GM19455 (cell line): Measurements from ENCODE around the gene CFAP61.
"Not testable (repeated sequence)": the region's sequence is repeated elsewhere in the genome, so short reads cannot be mapped to it uniquely, and the experiment has no call there.

Source experiments
- ATAC-seq: cut with Tn5 transposase; IDR thresholded peaks from one replicate; pipeline ENCODE4 v1.9.1; 2021; ENCODE audit not compliant: unreplicated experiment

CFAP61 gene

DNA sequence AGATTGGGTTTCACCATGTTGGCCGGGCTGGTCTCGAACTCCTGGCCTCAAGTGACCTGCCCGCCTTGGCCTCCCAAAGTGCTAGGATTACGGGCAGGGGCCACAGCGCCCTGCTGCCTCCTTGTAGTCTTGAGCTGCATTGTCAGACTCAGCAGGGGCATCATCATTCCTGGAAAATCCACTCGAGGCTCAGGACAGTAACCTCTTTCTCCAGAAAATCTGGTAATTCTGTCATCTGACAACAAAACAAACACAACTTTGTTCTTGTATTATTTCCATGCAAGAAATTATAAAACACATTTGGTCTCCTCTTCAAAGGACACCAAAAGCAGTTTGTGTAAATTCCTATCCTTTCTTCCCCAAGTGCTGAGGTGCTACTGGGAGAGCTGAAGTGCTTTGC is 178.4 kb downstream of the CFAP61 start:
- no peak for ATAC-seq

GRCh38 chr20:20231528-20232298 is 179.4 kb downstream of the CFAP61 start:
- no peak for ATAC-seq

DNA sequence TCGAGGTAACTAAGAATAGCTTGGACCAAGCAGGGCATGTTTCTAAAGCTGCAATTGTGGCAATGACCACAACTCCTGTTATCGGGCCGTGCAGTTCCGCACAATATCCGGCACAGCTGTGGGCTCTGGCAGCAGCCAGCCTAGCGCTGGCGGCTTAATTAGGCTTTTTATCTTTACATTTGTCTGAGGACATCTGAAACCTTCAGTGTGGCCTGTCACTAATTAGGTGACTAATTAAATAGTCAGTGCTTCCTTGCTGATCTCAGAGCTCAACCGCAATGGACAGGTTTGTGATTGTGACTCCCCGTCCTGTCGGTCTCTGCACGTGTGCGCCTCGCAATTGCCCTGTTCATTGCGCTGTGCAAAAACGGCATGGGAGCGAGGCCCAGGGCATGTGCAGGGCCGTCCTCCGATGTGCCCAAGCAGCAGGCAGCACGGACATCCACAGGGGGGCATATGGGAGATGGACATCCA is 180.7 kb downstream of the CFAP61 start:
- no peak for ATAC-seq

DNA sequence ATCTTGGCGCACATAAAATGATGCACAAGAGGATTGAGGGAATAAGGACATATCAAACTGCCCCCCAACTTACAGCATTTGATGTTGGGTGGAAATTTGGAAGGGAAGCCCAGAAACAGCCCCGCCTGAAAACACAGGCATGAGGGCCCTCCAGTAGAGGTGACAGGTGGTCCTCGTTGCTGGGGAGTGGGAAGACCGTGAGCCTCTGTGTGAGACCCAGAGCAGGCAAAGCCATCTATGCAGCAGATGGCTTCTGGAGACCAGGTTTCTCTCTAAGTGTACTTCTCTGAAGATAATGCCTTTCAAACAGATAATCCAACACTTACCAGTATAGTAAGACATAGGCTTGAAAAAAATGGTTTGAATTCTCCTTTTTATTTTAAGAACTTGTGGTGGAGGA is 183.3 kb downstream of the CFAP61 start:
- no peak for ATAC-seq

DNA sequence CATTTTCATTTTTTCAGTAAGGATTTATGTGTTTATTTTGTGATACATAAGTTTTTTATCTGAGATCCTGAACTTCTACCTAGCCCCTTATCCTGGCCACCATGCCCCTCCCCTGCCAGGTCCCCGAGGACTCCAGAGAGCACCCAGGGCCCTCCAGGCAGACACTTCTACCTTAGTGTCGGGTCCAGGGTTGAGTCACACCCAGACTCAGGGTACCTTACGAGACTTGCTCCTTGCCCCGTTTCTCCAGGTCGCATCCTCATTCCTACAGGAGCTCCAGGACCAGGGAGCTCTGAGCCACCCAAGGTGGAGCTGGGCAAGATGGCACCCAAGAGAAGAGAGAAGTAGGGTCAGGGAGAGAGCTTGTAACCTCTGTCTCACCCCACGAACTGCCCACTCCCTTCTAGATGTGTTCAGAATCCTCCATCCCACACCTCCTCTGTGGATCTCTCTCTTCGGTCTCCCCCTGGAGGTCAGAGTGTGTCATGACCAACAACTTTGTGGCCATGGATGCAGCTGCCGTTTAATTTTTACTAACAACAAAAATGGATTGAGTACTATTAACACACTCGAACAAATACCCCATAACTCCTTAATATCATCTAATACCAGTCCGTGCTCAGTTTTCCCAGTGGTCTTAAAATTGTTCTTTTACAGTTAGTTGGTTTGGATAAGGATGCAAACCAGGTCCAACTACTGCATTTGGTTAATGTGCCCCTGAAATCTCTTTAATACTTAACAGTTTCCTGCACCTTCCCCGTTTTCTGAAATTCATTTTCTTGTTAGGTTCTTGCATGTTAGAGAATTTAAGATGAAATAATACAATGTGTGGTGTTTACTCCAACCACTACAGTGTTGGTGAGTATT is 185.0 kb downstream of the CFAP61 start:
- peak; percentile 63 for ATAC-seq

DNA sequence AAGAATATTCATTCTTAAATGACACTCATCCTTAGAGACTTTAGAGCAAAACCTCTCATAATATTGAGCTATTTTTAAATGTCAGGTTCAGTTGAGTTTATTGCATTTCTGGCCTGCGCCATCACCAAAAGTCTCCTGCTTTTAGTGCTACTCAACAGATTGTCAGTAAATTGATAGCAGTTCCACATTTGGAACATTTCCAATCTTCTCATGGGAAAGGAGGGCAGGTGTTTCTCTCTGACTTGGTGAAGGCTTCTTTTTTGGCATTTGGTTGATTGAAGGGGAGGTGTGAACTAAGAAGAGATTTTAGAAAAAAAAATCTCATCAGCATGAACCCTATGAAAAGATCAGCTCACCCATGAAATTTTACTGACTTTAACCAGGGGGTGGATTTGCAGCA is 189.6 kb downstream of the CFAP61 start:
- ATAC-seq: no peak

DNA sequence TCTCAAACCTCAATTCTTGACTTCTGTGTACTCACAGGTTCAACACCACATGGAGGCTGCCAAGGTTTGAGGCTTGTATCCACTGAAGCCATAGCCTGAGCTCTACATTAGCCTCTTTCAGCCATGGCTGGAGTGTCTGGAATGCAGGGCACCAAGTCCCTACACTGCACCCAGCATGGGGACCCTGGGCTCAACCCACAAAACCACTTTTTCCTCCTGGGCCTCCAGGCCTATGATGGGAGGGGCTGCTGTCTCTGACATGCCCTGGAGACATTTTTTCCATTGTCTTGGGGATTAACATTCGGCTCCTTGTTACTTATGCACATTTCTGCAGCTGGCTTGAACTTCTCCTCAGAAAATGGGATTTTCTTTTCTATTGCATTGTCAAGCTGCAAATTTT is 192.1 kb downstream of the CFAP61 start:
- ATAC-seq: not testable (repeated sequence)

DNA sequence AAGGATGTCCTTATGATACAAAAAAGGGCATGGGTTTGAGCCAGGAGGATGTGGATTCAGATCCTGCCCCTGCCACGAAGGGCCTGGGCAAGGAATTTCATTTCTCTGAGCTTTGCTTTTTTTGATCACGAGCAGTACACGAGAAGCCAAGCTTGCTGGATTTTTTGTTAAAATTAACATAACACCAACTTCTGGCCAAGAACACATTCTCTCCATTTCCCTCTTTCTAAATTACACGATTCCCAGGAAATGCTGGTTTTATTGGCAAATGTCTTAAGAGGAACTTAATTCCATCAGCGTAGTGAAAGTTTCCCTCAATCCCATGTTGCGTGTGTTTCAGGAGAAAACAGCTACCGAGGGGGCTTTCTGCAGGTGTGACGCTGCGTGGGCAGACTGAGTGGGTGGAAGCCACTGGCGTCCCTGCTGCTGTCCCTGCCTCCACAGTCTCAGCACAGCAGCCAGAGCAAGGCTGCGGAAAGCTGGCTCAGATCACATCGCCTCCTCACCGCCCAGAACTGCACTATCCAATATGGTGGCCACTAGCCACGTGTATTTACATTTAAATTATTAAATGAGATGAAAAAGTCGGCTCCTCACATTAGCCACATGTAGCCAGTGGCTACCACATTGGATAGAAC is 194.8 kb downstream of the CFAP61 start:
- ATAC-seq: no peak

DNA sequence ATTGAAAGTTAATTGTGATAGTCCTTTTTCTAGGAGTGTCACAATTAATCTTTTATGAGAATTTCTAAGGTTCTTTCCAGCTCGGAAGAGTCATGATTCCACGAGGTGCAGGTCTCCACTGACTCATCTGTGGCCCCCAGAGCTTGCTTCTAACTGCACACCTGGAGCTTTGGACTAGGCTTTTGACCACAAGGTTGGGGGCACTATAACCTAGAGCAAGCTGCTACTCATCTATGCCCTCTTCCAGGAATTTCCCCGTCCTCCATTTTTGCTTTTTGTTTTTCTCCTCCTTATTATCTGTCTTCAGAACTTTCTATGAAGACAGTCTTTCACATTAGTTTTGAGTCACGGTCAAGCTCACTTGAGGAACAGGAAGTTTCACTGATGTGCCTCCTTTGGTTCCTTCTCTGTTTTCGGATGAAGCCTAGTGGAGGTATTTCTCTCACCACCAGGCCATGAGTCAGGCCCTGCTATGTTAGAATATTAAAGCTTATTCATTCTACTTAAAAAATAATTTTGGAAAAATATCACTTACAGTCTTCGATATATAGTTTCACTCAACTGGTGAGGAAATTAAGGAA is 196.4 kb downstream of the CFAP61 start:
- no peak for ATAC-seq

DNA sequence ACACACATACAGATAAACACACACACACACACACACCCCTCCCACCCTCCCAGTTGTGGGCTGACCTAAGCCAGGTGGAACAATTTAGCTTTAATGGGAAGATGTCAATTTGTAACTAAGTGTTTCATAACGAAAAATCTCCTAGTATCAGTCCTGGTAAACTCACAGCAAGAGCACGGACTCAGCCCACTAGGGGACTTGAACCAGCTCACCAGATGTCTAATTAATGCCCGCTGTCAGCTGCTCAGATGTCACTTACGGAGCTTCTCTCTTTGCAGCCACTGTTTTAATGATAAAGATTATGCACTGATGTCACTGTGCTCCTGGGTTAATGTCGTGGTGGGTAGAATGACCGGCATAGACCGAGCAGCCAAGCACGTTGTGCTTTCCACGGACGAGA is 199.0 kb downstream of the CFAP61 start:
- ATAC-seq: no peak

GRCh38 chr20:20251836-20252235 is 199.5 kb downstream of the CFAP61 start:
- ATAC-seq: no peak

DNA sequence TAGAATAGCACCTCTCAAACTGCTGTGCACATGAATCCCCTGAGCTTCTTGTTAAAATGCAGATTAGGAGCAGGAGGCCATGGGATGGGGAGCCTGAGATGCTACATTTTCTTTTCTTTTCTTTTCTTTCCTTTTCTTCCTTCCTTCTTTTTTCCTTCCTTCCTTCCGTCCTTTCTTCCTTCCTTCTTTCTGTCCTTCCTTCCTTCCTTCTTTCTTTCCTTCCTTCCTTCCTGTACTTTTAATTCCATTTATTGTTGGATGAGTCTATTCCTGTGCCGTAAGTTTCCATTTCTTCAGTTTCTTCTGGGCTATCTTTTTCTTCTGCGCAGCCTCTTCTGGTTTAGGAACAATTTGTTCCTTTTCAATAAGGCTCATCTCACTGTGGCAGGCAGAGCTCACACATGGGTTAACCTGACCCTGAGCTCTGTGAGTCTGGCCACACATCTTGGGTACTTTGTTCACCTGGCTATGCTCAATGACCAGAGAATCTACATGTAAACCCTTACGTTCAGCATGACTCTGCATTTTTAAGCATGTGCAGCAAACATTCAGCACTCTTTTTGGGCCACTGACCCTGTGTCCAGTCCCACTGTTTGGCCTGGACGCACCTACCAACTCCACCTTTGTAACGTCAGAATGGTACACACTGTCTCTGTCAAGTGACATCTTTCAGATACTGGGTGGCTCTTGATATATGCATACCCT is 200.9 kb downstream of the CFAP61 start:
- ATAC-seq: no peak

GRCh38 chr20:20253744-20254330 is 201.5 kb downstream of the CFAP61 start:
- ATAC-seq: no peak

DNA sequence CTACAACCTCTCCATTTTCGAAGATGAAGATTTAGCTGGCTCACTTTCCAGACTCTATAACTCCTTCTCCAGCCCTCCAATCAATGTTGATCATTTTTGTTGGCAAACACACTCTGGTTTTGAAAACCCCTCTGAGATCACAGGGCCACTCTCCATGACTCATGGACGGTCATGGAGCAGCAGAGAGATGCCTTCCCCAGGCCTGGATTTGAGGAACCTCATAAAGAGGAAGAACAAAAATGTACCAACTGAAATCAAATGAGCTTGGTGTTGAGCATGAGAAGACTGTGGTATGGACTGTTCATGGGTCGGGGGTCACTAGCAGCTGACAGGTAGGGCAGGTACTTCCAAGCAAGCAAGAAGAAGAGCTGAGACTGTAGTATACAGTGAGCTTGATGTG is 202.8 kb downstream of the CFAP61 start:
- ATAC-seq: no peak

DNA sequence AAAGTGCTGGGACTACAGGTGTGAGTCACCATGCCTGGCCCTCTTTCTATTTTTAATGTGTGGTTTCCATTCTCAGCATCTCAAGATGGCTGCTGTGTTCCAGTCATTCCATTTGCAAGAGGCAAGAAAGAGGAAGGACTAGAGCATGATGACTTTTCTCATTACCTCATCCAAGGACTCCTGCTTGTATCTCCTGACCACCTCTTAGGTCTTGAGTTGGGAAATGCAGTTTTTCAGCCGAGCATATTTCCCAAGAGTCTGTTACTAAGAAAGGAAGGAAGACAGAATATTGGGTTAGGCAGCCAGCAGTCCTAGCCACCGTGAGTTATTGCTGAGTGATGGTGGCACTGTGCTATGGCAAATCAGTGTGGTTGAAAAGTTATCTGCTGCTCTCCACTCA is 207.2 kb downstream of the CFAP61 start:
- no peak for ATAC-seq

- no peak for ATAC-seq
These were observed 208.8 kb downstream of the CFAP61 start for GRCh38 chr20:20261159-20261558.

DNA sequence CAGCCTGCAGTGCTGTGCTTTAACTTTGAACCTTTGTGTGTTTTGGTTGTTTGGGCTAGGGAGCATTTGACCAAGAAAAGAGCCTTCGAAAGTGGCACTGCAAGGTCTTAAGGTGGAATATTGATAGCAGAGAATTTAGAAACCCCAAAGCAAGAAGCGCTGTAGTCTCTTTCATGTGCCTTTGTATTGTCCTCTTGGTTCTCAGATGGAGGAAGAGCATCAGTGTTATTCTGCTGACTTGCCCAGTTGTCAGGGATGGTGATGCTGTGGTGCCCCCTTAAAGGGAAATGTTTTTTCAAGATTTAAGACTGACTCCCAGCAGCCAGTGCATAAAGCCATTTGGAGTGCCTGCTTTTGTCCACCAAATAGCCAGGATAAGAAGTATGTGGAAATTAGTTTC is 212.9 kb downstream of the CFAP61 start:
- no peak for ATAC-seq

DNA sequence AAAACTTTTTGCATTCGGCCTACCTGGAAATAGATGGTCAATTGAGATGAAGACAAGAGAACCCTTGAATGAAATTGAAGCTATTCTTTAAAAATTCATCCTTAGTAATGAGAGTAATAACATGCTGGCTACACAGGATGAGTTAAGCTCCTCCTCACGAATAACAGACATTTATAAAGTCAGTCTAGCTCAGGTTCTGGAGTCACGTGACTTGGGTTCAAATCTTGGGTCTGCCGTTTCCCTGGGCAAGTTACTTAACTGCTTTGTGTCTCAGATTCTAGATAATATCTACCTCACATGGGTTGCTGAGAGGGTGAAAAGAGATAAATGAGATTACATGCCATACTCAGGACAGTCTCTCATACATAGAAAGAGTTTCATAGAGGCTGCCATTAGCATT is 214.2 kb downstream of the CFAP61 start:
- ATAC-seq: no peak

DNA sequence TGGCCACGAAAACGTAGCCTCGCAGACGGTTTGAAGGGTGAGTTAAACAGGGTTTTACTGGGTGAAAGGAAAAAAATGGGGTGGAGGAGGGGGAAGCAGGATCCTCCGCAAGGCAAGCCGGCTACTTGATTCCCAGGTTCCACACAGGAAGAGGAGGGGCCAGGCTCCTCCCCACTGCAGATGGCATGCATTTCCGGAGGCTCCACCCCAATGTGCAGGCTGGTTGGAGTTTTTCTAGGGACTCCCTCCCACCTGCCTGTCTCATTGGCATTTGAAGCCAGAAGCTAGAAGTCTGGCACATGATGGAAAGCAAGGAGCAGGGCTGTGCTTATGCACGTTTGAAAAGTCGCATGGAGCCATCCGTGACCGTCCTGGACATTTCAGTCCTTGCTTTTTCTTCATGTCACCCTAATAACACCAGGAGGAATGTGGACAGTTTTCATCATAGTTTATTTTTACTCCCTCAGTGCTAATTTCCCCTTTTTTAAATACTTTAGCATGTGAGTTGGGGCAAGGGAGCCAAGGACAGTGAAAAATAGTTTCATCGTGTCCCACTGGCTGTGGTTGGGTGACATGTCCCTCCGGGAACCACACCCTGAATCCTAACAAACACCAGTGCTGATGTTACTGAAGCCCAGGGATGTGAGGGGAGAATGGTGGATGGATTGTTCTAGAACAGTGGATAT is 215.5 kb downstream of the CFAP61 start:
- no peak for ATAC-seq

DNA sequence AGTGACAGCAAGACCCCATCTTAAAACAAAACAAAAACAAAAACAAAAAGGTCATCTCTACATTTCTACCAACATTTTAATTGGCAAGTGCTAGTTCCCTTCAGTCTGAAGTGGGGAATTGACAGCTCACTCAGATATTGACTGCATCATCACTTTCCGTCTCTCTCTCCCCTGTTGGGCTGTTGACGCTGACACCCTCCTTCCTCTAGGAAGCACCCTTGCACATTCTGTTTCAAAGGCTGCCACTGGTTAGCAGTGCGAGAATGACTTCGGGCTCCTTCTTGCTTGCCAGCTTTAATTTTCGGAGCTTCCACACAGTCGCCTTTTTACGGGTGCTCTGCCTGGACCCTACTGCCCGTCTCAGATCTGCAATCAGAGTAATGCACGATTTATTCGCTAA is 218.9 kb downstream of the CFAP61 start:
- ATAC-seq: no peak
